Activated CD4-positive, alpha-beta T cell treated with anti-CD3 and anti-CD28 coated beads, Interleukin-2, amount 10 ng/mL, durations not matched to agents 7 days and 5 days (primary cell): ENCODE results near the gene UTS2R. TPM values are rescaled to one million over a fixed set of nuclear protein-coding genes. Genes with fewer than 3 reads are reported as not detected.
"Not testable (repeated sequence)": the region's sequence is repeated elsewhere in the genome, so short reads cannot be mapped to it uniquely, and the experiment has no call there.

Source experiments
- CTCF ChIA-PET: fragments of 350-600 bp; sonication (Branson Sonifier 250); formaldehyde crosslinking; loops from one replicate; lab custom pipeline; 2021; ENCODE audit warnings: antibody characterized with exemption; lab: Charles Lee
- POLR2A ChIA-PET: fragments of 350-600 bp; sonication (Branson Sonifier 250); formaldehyde crosslinking; loops from one replicate; lab custom pipeline; 2021; ENCODE audit warnings: antibody characterized with exemption; lab: Charles Lee
- DNase-seq: peaks from one replicate; pipeline ENCODE4 v3.0.0-alpha.2; 2020
- H3K27ac Mint-ChIP-seq: one replicate; pipeline ENCODE4 v1.8.0; 2021; ENCODE audit warnings: mild to moderate bottlenecking, moderate library complexity, mixed read lengths
- H3K27me3 Mint-ChIP-seq: one replicate; pipeline ENCODE4 v1.8.0; 2021; ENCODE audit warnings: mixed read lengths
- H3K36me3 Mint-ChIP-seq: one replicate; pipeline ENCODE4 v1.8.0; 2021; ENCODE audit warnings: low read depth, mixed read lengths
- H3K4me1 Mint-ChIP-seq: one replicate; pipeline ENCODE4 v1.8.0; 2021; ENCODE audit warnings: mixed read lengths
- H3K4me3 Mint-ChIP-seq: one replicate; pipeline ENCODE4 v1.8.0; 2021; ENCODE audit warnings: mild to moderate bottlenecking, moderate library complexity, mixed read lengths
- H3K9me3 Mint-ChIP-seq: one replicate; pipeline ENCODE4 v1.8.0; 2021; ENCODE audit warnings: mixed read lengths
- total RNA-seq, 2 experiments: library from RNA; stranded (reverse); gene quantifications; one replicate each; pipeline ENCODE4 v1.2.3, GENCODE V29; 2021

Gene UTS2R
- total RNA-seq, 2 experiments from 2014 or later = not detected

- no peak overlapping the region for H3K4me3 Mint-ChIP-seq
- H3K9me3 Mint-ChIP-seq = peaks cover 4% of the 10 kb centered on the region
- POLR2A ChIA-PET = no interaction called here
- no peak overlapping the region for H3K27ac Mint-ChIP-seq
- peaks cover 16% of the 10 kb centered on the region for H3K4me1 Mint-ChIP-seq
- H3K36me3 Mint-ChIP-seq = no peaks in the 10 kb centered on the region
- DNase-seq = no peak
- H3K27me3 Mint-ChIP-seq = no peaks in the 10 kb centered on the region
- CTCF ChIA-PET = interaction anchor here (1.5 kb wide), 1 partner anchor 8 kb away, joined by 6 read pairs; the partner anchor contains the start of gene SECTM1
Observed at GRCh38 chr17:82342361-82343079, 29.0 kb upstream of the UTS2R start.

DNA sequence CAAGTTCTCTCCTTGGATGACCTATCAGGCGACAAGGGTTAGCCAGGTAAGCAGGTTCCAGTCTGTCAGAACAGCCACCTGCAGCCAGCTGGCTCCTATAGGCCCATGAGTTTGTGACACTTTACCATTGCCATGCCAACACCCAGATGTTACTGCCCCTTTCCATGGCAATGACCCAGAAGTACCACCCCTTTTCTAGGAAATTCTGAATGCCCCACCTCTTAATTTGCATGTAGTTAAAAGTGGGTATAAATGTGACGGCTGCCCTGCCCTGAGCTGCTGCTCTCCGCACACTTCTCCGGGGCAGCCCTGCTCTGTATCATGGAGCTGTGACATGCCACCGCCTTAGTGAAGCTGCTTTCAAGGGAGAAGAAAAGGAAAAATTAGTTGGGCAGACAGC, 28.0 kb upstream of the UTS2R start:
- Mint-ChIP-seq H3K4me1 (peaks cover 14% of the 10 kb centered on the region), H3K4me3 (no peak overlapping the region), H3K27me3 (no peaks in the 10 kb centered on the region), H3K36me3 (no peaks in the 10 kb centered on the region), H3K9me3 (peaks cover 4% of the 10 kb centered on the region), H3K27ac (no peak overlapping the region)
- no peak for DNase-seq
- POLR2A ChIA-PET = no interaction called here
- CTCF ChIA-PET = interaction anchor here (0.6 to 1.5 kb wide), 5 partner anchors 9 to 148 kb away, joined by 3 to 6 read pairs (median 4); partner anchors contain the start of gene SECTM1

DNA sequence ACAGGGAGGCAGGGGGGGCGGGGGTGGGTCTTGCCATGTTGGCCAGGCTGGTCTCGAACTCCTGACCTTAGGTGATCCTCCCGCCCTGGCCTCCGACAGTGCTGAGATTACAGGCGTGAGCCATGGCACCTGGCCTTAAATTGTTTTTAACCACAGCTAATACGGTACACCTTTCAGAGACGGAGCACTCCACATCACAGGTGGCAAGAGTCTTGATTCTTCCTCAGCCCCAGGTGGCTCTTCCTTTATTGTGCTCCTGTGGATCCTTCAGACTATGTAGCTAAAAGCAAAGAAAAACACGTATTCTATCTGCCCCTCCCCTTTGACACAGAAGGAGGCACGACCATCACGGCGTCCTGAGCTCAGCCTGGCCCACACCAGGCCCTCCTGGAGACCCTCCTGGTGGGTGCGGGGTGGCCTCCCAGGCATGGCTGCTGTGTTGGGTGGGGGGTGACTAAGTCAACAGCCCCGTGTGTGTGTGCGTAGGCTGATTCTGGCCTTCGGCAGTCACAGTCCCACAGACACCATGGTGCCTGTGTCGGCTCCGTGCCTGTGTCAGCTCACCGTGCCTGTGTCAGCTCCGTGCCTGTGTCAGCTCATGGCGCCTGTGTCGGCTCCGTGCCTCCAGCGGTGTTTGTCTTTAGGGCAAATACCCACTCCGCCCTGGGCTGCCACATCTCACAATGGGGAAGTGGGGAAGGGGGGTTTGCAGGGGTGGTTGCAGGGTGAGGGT, 27.2 kb upstream of the UTS2R start:
- Mint-ChIP-seq H3K27me3 (peaks cover under 1% of the 10 kb centered on the region), H3K4me3 (no peak overlapping the region), H3K9me3 (peaks cover 4% of the 10 kb centered on the region), H3K4me1 (peaks cover 7% of the 10 kb centered on the region), H3K36me3 (no peaks in the 10 kb centered on the region), H3K27ac (no peak overlapping the region)
- POLR2A ChIA-PET = no interaction called here
- CTCF ChIA-PET = interaction anchor here (0.7 to 1.5 kb wide), 8 partner anchors 8 to 108 kb away, joined by 3 to 6 read pairs (median 4); partner anchors contain the start of gene SECTM1
- DNase-seq = no peak

GRCh38 chr17:82345151-82345976, 26.2 kb upstream of the UTS2R start:
- peaks cover 7% of the 10 kb centered on the region for H3K4me1 Mint-ChIP-seq
- H3K36me3 Mint-ChIP-seq = no peaks in the 10 kb centered on the region
- peaks cover 2% of the 10 kb centered on the region for H3K27me3 Mint-ChIP-seq
- peaks cover 4% of the 10 kb centered on the region for H3K9me3 Mint-ChIP-seq
- H3K4me3 Mint-ChIP-seq = no peak overlapping the region
- no peak for DNase-seq
- CTCF ChIA-PET = interaction anchor here (1.0 to 1.5 kb wide), 5 partner anchors 12 to 65 kb away, joined by 3 to 6 read pairs (median 4); partner anchors contain the start of gene SECTM1
- POLR2A ChIA-PET = no interaction called here
- H3K27ac Mint-ChIP-seq = no peak overlapping the region

DNA sequence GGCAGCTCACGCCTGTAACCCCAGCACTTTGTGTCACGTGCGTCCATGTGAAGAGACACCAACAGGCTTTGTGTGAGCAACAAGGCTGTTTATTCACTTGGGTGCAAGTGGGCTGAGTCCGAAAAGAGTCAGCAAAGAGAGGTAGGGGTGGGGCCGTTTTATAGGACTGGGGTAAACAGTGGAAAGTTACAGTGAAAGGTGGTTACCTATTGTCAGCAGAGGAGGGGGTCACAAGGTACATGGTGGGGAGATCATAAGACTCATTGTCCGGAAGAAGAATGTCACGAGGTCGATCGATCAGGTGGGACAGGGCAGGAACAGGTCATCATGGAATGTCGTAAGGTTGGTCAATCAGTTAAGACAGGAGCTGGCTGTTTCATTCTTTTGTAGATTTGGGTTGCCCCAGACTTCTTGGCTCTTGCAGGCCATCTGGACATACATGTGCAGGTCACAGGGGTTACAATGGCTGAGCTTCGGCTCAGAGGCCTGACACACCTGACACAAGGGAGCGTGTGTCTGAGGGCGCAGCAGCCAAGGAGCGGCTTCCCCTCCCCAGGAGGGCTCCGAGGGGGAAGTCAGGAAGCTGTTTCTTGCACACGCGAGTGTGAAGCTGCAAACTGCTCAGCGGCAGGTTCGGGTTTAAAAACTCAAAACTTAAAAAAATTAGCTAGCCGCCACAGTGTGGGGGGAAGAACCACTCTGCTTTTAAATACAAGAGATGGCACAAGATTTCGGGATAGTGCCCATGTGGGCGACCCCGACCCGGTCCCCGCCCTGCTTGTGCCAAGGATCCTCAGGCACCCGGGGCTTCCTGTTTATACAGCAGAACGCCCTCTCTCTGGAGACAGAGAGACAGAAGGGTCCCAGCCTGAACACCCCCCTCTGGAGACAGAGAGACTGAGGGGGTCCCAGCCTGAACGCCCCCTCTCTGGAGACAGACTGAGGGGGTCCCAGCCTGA, 24.9 kb upstream of the UTS2R start:
- ChIA-PET POLR2A (no interaction called here), CTCF (interaction anchor here (1.5 kb wide), 1 partner anchor 16 kb away, joined by 5 read pairs; no protein-coding TSS in a partner anchor)
- Mint-ChIP-seq H3K36me3 (no peaks in the 10 kb centered on the region), H3K27me3 (peaks cover 2% of the 10 kb centered on the region), H3K4me3 (no peak overlapping the region), H3K4me1 (peaks cover 7% of the 10 kb centered on the region), H3K9me3 (no peaks in the 10 kb centered on the region), H3K27ac (no peak overlapping the region)
- DNase-seq = no peak

DNA sequence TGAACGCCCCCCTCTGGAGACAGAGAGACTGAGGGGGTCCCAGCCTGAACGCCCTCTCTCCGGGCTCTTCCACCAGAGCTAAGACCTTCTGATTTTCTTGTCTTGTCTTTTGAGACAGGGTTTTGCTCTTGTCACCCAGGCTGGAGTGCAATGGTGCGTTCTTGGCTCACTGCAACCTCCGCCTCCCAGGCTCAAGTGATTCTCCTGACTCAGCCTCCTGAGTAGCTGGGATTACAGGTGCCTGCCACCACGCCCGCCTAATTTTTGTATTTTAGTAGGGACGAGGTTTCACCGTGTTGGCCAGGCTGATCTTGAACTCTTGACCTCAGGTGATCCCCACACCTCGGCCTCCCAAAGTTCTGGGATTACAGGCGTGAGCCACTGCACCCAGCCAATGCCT, 23.6 kb upstream of the UTS2R start:
- H3K4me3 Mint-ChIP-seq, H3K4me1 Mint-ChIP-seq, H3K9me3 Mint-ChIP-seq, H3K27me3 Mint-ChIP-seq, CTCF ChIA-PET, POLR2A ChIA-PET, H3K27ac Mint-ChIP-seq, DNase-seq, H3K36me3 Mint-ChIP-seq: not testable (repeated sequence)

- Mint-ChIP-seq H3K27ac (peak overlapping the region; percentile 9), H3K9me3 (no peaks in the 10 kb centered on the region), H3K27me3 (peaks cover 2% of the 10 kb centered on the region), H3K4me3 (no peak overlapping the region), H3K4me1 (peaks cover 7% of the 10 kb centered on the region), H3K36me3 (no peaks in the 10 kb centered on the region)
- ChIA-PET CTCF (interaction anchor here (0.5 kb wide), 1 partner anchor 222 kb away, joined by 3 read pairs; no protein-coding TSS in a partner anchor), POLR2A (no interaction called here)
- no peak for DNase-seq
Observed at GRCh38 chr17:82348434-82348833, 23.1 kb upstream of the UTS2R start.

- Mint-ChIP-seq H3K27ac (no peak overlapping the region), H3K27me3 (peaks cover 2% of the 10 kb centered on the region), H3K4me3 (no peak overlapping the region), H3K4me1 (peaks cover 7% of the 10 kb centered on the region), H3K9me3 (no peaks in the 10 kb centered on the region), H3K36me3 (no peaks in the 10 kb centered on the region)
- CTCF ChIA-PET = interaction anchor here (0.5 kb wide), 1 partner anchor 221 kb away, joined by 3 read pairs; no protein-coding TSS in a partner anchor
- no peak for DNase-seq
- POLR2A ChIA-PET = no interaction called here
Observed at GRCh38 chr17:82348866-82349265, 22.7 kb upstream of the UTS2R start.

DNA sequence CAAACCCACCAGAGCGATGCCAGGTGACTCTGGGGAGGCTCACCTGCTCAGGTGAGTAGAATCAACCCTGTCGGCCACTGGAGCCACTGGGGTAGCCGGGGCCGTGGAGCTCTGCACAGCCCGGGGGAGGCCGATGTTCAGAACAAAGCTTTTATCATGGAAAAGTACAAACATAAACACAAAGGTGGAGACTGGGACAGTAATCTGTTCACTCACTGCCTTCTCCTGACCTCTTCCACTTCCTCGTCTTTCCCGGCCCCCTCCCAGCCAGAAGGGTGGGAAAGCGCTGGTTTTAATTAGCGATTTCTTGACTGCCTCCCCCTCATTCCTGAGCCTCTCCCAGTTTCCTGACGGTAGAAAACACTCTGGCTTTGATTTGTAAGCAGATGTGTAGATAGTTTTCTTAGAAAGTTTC, 22.3 kb upstream of the UTS2R start:
- H3K4me1 Mint-ChIP-seq = peaks cover 7% of the 10 kb centered on the region
- H3K36me3 Mint-ChIP-seq = no peaks in the 10 kb centered on the region
- H3K4me3 Mint-ChIP-seq = no peak overlapping the region
- no peak for DNase-seq
- CTCF ChIA-PET = interaction anchor here (1.1 to 1.2 kb wide), 2 partner anchors 15 to 23 kb away, joined by 3 read pairs; partner anchors contain the start of gene UTS2R
- peaks cover 2% of the 10 kb centered on the region for H3K27me3 Mint-ChIP-seq
- H3K27ac Mint-ChIP-seq = no peak overlapping the region
- POLR2A ChIA-PET = interaction anchor here (0.6 kb wide), 1 partner anchor 68 kb away, joined by 3 read pairs; no protein-coding TSS in a partner anchor
- no peaks in the 10 kb centered on the region for H3K9me3 Mint-ChIP-seq

DNA sequence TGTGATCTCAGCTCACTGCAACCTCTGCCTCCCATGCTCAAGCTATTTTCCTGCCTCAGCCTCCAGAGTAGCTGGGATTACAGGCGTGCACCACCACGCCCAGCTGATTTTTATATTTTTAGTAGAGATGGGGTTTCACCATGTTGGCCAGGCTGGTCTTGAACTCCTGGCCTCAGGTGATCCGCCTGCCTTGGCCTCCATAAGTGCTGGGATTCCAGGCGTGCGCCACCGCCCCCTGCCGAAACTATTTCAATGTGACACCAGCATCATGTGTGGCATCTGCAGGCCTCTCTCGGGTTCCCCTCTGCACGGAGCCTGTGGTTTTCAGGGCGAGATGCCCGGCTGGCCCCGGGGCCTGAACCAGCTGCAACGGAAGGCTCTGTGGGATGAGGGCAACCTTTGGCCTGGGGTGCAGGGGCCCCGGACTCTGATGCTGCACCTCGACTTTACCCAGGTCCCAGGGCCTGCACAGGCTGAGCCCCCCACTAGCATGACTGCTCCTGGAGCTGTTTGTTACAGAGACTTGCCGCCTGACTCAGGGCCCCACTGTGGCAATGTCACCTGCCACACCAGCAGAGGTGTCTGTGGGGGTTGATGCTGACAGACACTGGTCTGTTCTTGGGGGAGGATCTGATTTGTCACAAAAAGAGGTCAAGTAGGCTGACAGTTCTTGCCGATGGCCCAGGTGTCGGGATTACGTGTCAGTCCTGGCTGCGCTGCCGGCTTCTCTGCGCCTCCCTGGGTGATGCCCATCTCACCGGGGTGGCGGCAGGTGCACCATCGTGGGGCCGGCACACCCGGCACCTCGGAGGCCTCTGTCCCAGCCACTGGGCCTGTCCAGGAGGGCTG, 21.2 kb upstream of the UTS2R start:
- peaks cover 5% of the 10 kb centered on the region for H3K27me3 Mint-ChIP-seq
- POLR2A ChIA-PET = no interaction called here
- no peak overlapping the region for H3K4me3 Mint-ChIP-seq
- CTCF ChIA-PET = interaction anchor here (0.6 to 2.7 kb wide), 12 partner anchors 12 to 493 kb away, joined by 3 to 13 read pairs (median 3); partner anchors contain the start of gene UTS2R
- H3K27ac Mint-ChIP-seq = no peak overlapping the region
- no peaks in the 10 kb centered on the region for H3K9me3 Mint-ChIP-seq
- peak; percentile 49 for DNase-seq
- peaks cover 7% of the 10 kb centered on the region for H3K4me1 Mint-ChIP-seq
- H3K36me3 Mint-ChIP-seq = no peaks in the 10 kb centered on the region

- Mint-ChIP-seq H3K27ac (no peak overlapping the region), H3K36me3 (no peaks in the 10 kb centered on the region), H3K4me3 (no peak overlapping the region), H3K9me3 (no peaks in the 10 kb centered on the region), H3K27me3 (peaks cover 7% of the 10 kb centered on the region), H3K4me1 (peaks cover 6% of the 10 kb centered on the region)
- no peak for DNase-seq
- POLR2A ChIA-PET = no interaction called here
- CTCF ChIA-PET = interaction anchor here (0.6 to 2.7 kb wide), 10 partner anchors 12 to 492 kb away, joined by 3 to 13 read pairs (median 4); no protein-coding TSS in a partner anchor
Observed at GRCh38 chr17:82351254-82351712, 20.3 kb upstream of the UTS2R start.
